Trophoblast cell (in vitro differentiated cells and primary cell): ENCODE data around the gene MANSC4.

Experiments
- DNase-seq, 2 donors: peaks; one replicate each; pipeline ENCODE4 v3.0.0-alpha.2; 2016
- H2AFZ ChIP-seq: 2 replicates; pipeline ENCODE4 v1.6.1; 2013; ENCODE audit warnings: low read length, moderate library complexity, mild to moderate bottlenecking; ENCODE audit not compliant: insufficient read depth, poor library complexity
- H2AK5ac ChIP-seq: 2 replicates; pipeline ENCODE4 v1.6.1; 2013; ENCODE audit warnings: mild to moderate bottlenecking, low read length
- H2BK120ac ChIP-seq: 2 replicates; pipeline ENCODE4 v1.6.1; 2013; ENCODE audit warnings: low read length, mild to moderate bottlenecking, moderate library complexity; ENCODE audit not compliant: insufficient read depth, poor library complexity
- H2BK12ac ChIP-seq: 2 replicates; pipeline ENCODE4 v1.6.1; 2013; ENCODE audit warnings: mild to moderate bottlenecking, low read length, moderate library complexity
- H2BK5ac ChIP-seq: 2 replicates; pipeline ENCODE4 v1.6.1; 2013; ENCODE audit warnings: low read length, low read depth, moderate library complexity, mild to moderate bottlenecking; ENCODE audit not compliant: poor library complexity
- H3K14ac ChIP-seq: 2 replicates; pipeline ENCODE4 v1.6.1; 2013; ENCODE audit warnings: mild to moderate bottlenecking, low read length
- H3K18ac ChIP-seq: 2 replicates; pipeline ENCODE4 v1.6.1; 2013; ENCODE audit warnings: mild to moderate bottlenecking, low read length
- H3K23ac ChIP-seq: 2 replicates; pipeline ENCODE4 v1.6.1; 2013; ENCODE audit warnings: low read length
- H3K27ac ChIP-seq: 2 replicates; pipeline ENCODE4 v1.5.1; 2013; ENCODE audit warnings: low read depth, mild to moderate bottlenecking, inconsistent platforms, low read length, moderate library complexity
- H3K27me3 ChIP-seq: 2 replicates; pipeline ENCODE4 v1.6.1; 2013; ENCODE audit warnings: inconsistent platforms, mild to moderate bottlenecking, low read length, moderate library complexity; ENCODE audit not compliant: insufficient read depth
- H3K36me3 ChIP-seq, 2 experiments: 1 replicate in 1 of 2; 2 replicates in 1 of 2; pipeline ENCODE4 v1.6.1; 2013; ENCODE audit warnings: low read length in 2 of 2, mild to moderate bottlenecking in 2 of 2, moderate library complexity in 1 of 2; ENCODE audit not compliant: insufficient read depth in 2 of 2, control insufficient read depth in 1 of 2
- H3K4ac ChIP-seq: 2 replicates; pipeline ENCODE4 v1.6.1; 2013; ENCODE audit warnings: low read depth, mild to moderate bottlenecking, low read length, moderate library complexity
- H3K4me1 ChIP-seq, 2 experiments: 1 replicate in 1 of 2; 2 replicates in 1 of 2; pipeline ENCODE4 v1.6.1; 2013; ENCODE audit warnings: low read length in 2 of 2, mild to moderate bottlenecking in 2 of 2, moderate library complexity in 1 of 2; ENCODE audit not compliant: insufficient read depth in 2 of 2, control insufficient read depth in 1 of 2
- H3K4me2 ChIP-seq: 2 replicates; pipeline ENCODE4 v1.6.1; 2013; ENCODE audit warnings: inconsistent platforms, mild to moderate bottlenecking, low read length, moderate library complexity
- H3K4me3 ChIP-seq: 2 replicates; pipeline ENCODE4 v1.5.1; 2013; ENCODE audit warnings: mild to moderate bottlenecking, low read depth, low read length, inconsistent platforms
- H3K79me1 ChIP-seq: one replicate; pipeline ENCODE4 v1.6.1; 2013; ENCODE audit warnings: low read length
- H3K79me2 ChIP-seq: 2 replicates; pipeline ENCODE4 v1.6.1; 2013; ENCODE audit warnings: low read length, mild to moderate bottlenecking; ENCODE audit not compliant: control insufficient read depth, insufficient read depth, poor library complexity
- H3K9ac ChIP-seq: 2 replicates; pipeline ENCODE4 v1.6.1; 2013; ENCODE audit warnings: mild to moderate bottlenecking, low read length
- H3K9me3 ChIP-seq: 2 replicates; pipeline ENCODE4 v1.6.1; 2013; ENCODE audit warnings: low read depth, mild to moderate bottlenecking, control low read depth, inconsistent platforms, low read length; ENCODE audit not compliant: insufficient read depth
- H4K12ac ChIP-seq: 2 replicates; pipeline ENCODE4 v1.6.1; 2013; ENCODE audit warnings: low read depth, mild to moderate bottlenecking, low read length, moderate library complexity
- H4K8ac ChIP-seq: 2 replicates; pipeline ENCODE4 v1.6.1; 2013; ENCODE audit warnings: low read depth, mild to moderate bottlenecking, low read length, moderate library complexity
- H4K91ac ChIP-seq: one replicate; pipeline ENCODE4 v1.6.1; 2013; ENCODE audit warnings: low read depth, mild to moderate bottlenecking, low read length, moderate library complexity
- WGBS: extraction: QIAGEN DNeasy Blood & Tissue Kit; methylation state at CpG from one replicate; pipeline ENCODE4 v1.1.7; 2013; ENCODE audit warnings: missing lambda C conversion rate; ENCODE audit not compliant: insufficient read length, insufficient coverage; ENCODE audit errors: extremely low coverage; 5-methylcytosine and 5-hydroxymethylcytosine counted together

Gene MANSC4

DNA sequence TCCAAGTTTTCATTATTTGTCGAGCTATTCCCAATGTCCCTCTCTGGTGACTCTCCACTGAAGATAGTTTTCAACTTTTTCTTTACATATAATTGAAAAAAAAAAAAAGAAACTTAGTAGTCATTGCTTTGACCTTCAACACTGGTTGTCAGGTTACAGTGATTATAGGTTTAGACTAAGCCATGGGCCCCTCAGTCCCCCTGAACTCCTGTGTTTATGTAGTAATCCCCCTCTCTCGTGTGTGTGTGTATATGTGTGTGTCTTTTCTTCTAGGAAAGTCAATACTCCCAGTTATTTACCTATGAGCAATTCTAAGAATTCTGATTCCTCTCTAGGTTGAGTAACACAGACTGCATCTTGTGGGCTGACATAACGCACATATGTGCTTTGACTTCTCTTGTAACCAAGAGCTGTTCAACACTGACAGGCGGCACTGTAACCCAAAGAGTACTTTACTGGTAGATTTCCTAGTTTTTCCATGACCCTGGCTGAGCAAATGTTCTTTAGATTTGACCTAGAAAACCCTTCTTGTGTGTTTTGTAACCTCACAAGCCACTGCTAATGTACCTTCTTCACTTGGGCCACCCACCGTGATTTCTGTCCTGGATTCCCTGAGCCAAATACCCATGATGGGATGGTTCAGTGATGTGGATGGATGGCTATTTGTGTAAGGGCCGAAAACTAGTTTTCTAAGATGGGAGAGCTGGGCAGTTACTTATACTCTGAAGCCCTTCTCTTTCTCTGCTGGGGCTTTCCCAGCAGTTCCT is 15.0 kb upstream of the MANSC4 start:
- H3K36me3 ChIP-seq = peaks cover 19 to 46% of the 10 kb centered on the region in 2 experiments
- no peak overlapping the region for H3K14ac ChIP-seq
- no peak overlapping the region for H3K4me3 ChIP-seq
- H4K8ac ChIP-seq = no peak overlapping the region
- no peaks in the 10 kb centered on the region for H3K27me3 ChIP-seq
- H3K23ac ChIP-seq = no peak overlapping the region
- no peak overlapping the region for H3K9ac ChIP-seq
- no peak overlapping the region for H3K27ac ChIP-seq
- H4K12ac ChIP-seq = no peak overlapping the region
- H3K18ac ChIP-seq = no peak overlapping the region
- H2AFZ ChIP-seq = no peak overlapping the region
- H3K79me1 ChIP-seq = no peaks in the 10 kb centered on the region
- no peak overlapping the region for H2BK120ac ChIP-seq
- H2BK5ac ChIP-seq = no peak overlapping the region
- peaks cover 3% of the 10 kb centered on the region for H3K9me3 ChIP-seq
- no peak overlapping the region for H3K4me2 ChIP-seq
- no peak overlapping the region for H2AK5ac ChIP-seq
- H2BK12ac ChIP-seq = no peak overlapping the region
- H3K4me1 ChIP-seq = no peaks in the 10 kb centered on the region
- WGBS = no CpG with 5 or more reads among the region's 6 CpGs
- H3K79me2 ChIP-seq = no peaks in the 10 kb centered on the region
- no peak overlapping the region for H4K91ac ChIP-seq
- peak in 1 of 2 donors; percentile 37 for DNase-seq
- H3K4ac ChIP-seq = no peak overlapping the region

DNA sequence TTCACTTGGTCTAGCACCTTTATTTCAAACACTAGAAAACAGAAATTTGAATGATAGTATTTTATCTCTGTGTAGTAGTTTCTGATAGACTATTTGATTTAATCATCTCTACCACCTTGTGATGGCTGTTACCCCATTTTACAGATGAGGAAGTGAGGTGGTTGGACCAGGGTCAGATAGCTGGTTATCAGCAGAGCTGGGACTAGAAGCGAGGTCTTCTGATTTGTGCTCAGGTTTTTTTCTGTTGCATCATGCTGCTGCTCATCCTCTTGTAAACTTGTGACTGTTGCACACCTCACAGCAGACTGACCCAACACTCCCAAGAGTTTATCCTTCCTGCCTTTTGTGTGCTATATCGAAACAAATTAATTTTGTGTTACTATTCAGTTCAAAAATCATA is 10.1 kb upstream of the MANSC4 start:
- Histone ChIP-seq H3K36me3 (peaks cover 13 to 30% of the 10 kb centered on the region in 2 experiments), H4K12ac (no peak overlapping the region), H3K14ac (no peak overlapping the region), H3K18ac (no peak overlapping the region), H3K79me1 (no peaks in the 10 kb centered on the region), H3K9ac (no peak overlapping the region), H2BK120ac (no peak overlapping the region), H4K8ac (no peak overlapping the region), H4K91ac (no peak overlapping the region), H3K27me3 (no peaks in the 10 kb centered on the region), H3K4me2 (no peak overlapping the region), H3K4me1 (no peaks in the 10 kb centered on the region), H2AFZ (no peak overlapping the region), H3K4ac (no peak overlapping the region), H2AK5ac (no peak overlapping the region), H3K4me3 (no peak overlapping the region), H3K23ac (no peak overlapping the region), H2BK12ac (no peak overlapping the region), H3K79me2 (no peaks in the 10 kb centered on the region), H2BK5ac (no peak overlapping the region), H3K9me3 (no peaks in the 10 kb centered on the region), H3K27ac (no peak overlapping the region)
- DNase-seq = no peak
- no CpG with 5 or more reads among the region's 2 CpGs for WGBS

DNA sequence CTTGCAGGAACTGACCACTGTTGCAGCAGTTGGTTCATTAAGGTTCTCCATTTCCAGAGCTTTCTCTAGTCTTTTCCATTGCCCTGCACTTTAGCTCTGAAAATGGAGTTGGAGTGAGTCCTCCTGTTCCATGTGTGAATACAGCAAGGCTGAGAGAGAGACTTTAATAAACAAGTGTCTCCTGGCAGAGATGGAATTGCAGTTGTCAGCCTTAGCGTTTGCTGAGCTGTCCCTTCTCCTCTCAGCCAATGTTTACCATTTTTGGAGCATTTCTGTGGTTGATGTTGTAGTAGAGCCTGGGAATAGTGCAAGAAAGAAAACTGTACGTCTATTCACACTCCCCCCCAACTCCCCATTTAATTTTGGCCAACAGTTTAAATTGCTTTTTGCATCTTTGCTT is 7.5 kb upstream of the MANSC4 start:
- no peak overlapping the region for H4K91ac ChIP-seq
- H2BK5ac ChIP-seq = no peak overlapping the region
- no peak overlapping the region for H3K4me2 ChIP-seq
- H4K12ac ChIP-seq = no peak overlapping the region
- no peak for DNase-seq
- H2BK120ac ChIP-seq = no peak overlapping the region
- whole genome bisulfite sequencing = no CpG with 5 or more reads among the region's 2 CpGs
- H3K27ac ChIP-seq = no peak overlapping the region
- no peak overlapping the region for H2BK12ac ChIP-seq
- no peak overlapping the region for H3K14ac ChIP-seq
- no peak overlapping the region for H2AK5ac ChIP-seq
- no peaks in the 10 kb centered on the region for H3K27me3 ChIP-seq
- H4K8ac ChIP-seq = no peak overlapping the region
- H3K18ac ChIP-seq = no peak overlapping the region
- no peaks in the 10 kb centered on the region for H3K79me1 ChIP-seq
- no peak overlapping the region for H3K9ac ChIP-seq
- no peaks in the 10 kb centered on the region for H3K9me3 ChIP-seq
- no peak overlapping the region for H3K23ac ChIP-seq
- no peaks in the 10 kb centered on the region for H3K4me1 ChIP-seq
- no peak overlapping the region for H2AFZ ChIP-seq
- no peaks in the 10 kb centered on the region for H3K79me2 ChIP-seq
- no peak overlapping the region for H3K4me3 ChIP-seq
- peak overlapping the region; percentile 4 for H3K4ac ChIP-seq
- H3K36me3 ChIP-seq = peaks cover 12 to 16% of the 10 kb centered on the region in 2 experiments

GRCh38 chr12:27785882-27786570 is 6.0 kb upstream of the MANSC4 start:
- Histone ChIP-seq H4K8ac (no peak overlapping the region), H3K4ac (no peak overlapping the region), H3K36me3 (peaks cover 5% of the 10 kb centered on the region in 2 experiments), H3K9me3 (no peaks in the 10 kb centered on the region), H3K4me1 (peaks cover 4 to 8% of the 10 kb centered on the region in 2 experiments), H3K9ac (no peak overlapping the region), H3K27me3 (no peaks in the 10 kb centered on the region), H2BK120ac (no peak overlapping the region), H3K79me2 (no peaks in the 10 kb centered on the region), H4K91ac (no peak overlapping the region), H3K4me3 (no peak overlapping the region), H2BK5ac (no peak overlapping the region), H3K4me2 (no peak overlapping the region), H3K18ac (no peak overlapping the region), H2AFZ (no peak overlapping the region), H3K23ac (no peak overlapping the region), H3K14ac (no peak overlapping the region), H2AK5ac (no peak overlapping the region), H3K27ac (no peak overlapping the region), H2BK12ac (no peak overlapping the region), H4K12ac (no peak overlapping the region), H3K79me1 (no peaks in the 10 kb centered on the region)
- WGBS = no CpG with 5 or more reads among the region's 3 CpGs
- DNase-seq = peak; percentile 55 to 88
